Muscle of leg (tissue), 16 donors: ENCODE data around the gene ICAM5. TPM values are rescaled to one million over a fixed set of nuclear protein-coding genes. Genes with fewer than 3 reads are reported as not detected.
"Not testable (repeated sequence)": the region's sequence is repeated elsewhere in the genome, so short reads cannot be mapped to it uniquely, and the experiment has no call there.

Source experiments
- DNase-seq: peaks from one replicate; pipeline ENCODE4 v3.0.0; 2013
- H3K27ac ChIP-seq: one replicate; pipeline ENCODE4 v1.5.1; 2013; ENCODE audit warnings: mild to moderate bottlenecking, low read length, control low read depth
- H3K27me3 ChIP-seq: one replicate; pipeline ENCODE4 v1.6.1; 2013; ENCODE audit warnings: low read length; ENCODE audit not compliant: control insufficient read depth, insufficient read depth
- H3K36me3 ChIP-seq: one replicate; pipeline ENCODE4 v1.6.1; 2013; ENCODE audit warnings: low read length; ENCODE audit not compliant: control insufficient read depth, insufficient read depth
- H3K4me1 ChIP-seq: one replicate; pipeline ENCODE4 v1.6.1; 2013; ENCODE audit warnings: low read length; ENCODE audit not compliant: control insufficient read depth, insufficient read depth
- H3K4me3 ChIP-seq: one replicate; pipeline ENCODE4 v1.5.1; 2013; ENCODE audit warnings: low read length, control low read depth
- H3K9me3 ChIP-seq: replicated peaks from 2 replicates; pipeline ENCODE4 v1.6.1; 2013; ENCODE audit warnings: low read depth, low read length; ENCODE audit not compliant: control insufficient read depth
- WGBS: methylation state at CpG from one replicate; pipeline ENCODE4 v1.1.5; 2013; ENCODE audit warnings: missing lambda C conversion rate; ENCODE audit not compliant: insufficient coverage; 5-methylcytosine and 5-hydroxymethylcytosine counted together
- long read RNA-seq, 11 donors: transcript quantifications; one replicate each; lab custom pipeline, GENCODE V29; 2026
- polyA plus RNA-seq, 8 donors: library from polyadenylated mRNA; unstranded; fragments of 120-200 nt; gene quantifications; one replicate each; pipeline versions ENCODE4 v1.2.1 to v1.2.3, GENCODE V29; 2013; ENCODE audit warnings: inconsistent platforms in 1 of 8, low replicate concordance in 1 of 8; ENCODE audit not compliant: insufficient read length in 8 of 8, insufficient read depth in 1 of 8
- total RNA-seq: library from RNA; stranded (reverse); fragments of 120-200 nt; gene quantifications from one replicate; pipeline ENCODE4 v1.2.4, GENCODE V29; 2013

Gene ICAM5
- total RNA-seq (not detected), polyA plus RNA-seq (under 1 TPM in 6 of 8 donors, not detected in 2; 0.04 to 0.61 (median 0.13) TPM)
- long read RNA-seq, donor 1 = 0 reads
- long read RNA-seq, donor 2 = 0 reads
- long read RNA-seq, donor 3 = 0 reads
- long read RNA-seq, donor 4 = 0 reads
- long read RNA-seq, donor 5 = 0 reads
- long read RNA-seq, donor 6 = 0 reads
- long read RNA-seq, donor 7 = 0 reads
- long read RNA-seq, donor 8 = 0 reads
- long read RNA-seq, donor 9 = 0 reads
- long read RNA-seq, donor 10 = 0 reads
- long read RNA-seq, donor 11 = 0 reads

- peaks cover 62% of the 10 kb centered on the region for H3K4me1 ChIP-seq
- no peaks in the 10 kb centered on the region for H3K9me3 ChIP-seq
- 2% methylated on average over 44 of the region's 45 CpGs for WGBS
- DNase-seq = no peak
- no peaks in the 10 kb centered on the region for H3K36me3 ChIP-seq
- peaks cover 90% of the 10 kb centered on the region for H3K27me3 ChIP-seq
- H3K27ac ChIP-seq = no peak within 1 kb of the TSS
- peak within 1 kb of the TSS; percentile 17 for H3K4me3 ChIP-seq
Observed at GRCh38 chr19:10289836-10290356, at the start of gene ICAM5. Gene ICAM5, plus strand, starts transcription at chr19:10289952. Its CDS starts 92 bp downstream, at chr19:10290044.

- WGBS = 90% methylated on average over 7 of the region's 11 CpGs
- H3K27me3 ChIP-seq, DNase-seq, H3K36me3 ChIP-seq, H3K9me3 ChIP-seq, H3K4me3 ChIP-seq, H3K27ac ChIP-seq: not testable (repeated sequence)
- H3K4me1 ChIP-seq = peaks cover 18% of the 10 kb centered on the region
Observed at GRCh38 chr19:10241826-10242449, 47.8 kb upstream of the ICAM5 start.

- H3K27me3 ChIP-seq = no peaks in the 10 kb centered on the region
- no peaks in the 10 kb centered on the region for H3K9me3 ChIP-seq
- WGBS = 80% methylated on average over 7 of the region's 7 CpGs
- no peak for DNase-seq
- H3K4me3 ChIP-seq = no peak overlapping the region
- H3K27ac ChIP-seq = no peak overlapping the region
- no peaks in the 10 kb centered on the region for H3K36me3 ChIP-seq
- H3K4me1 ChIP-seq = peaks cover 1% of the 10 kb centered on the region
Observed at GRCh38 chr19:10243606-10244005, 46.1 kb upstream of the ICAM5 start.

DNA sequence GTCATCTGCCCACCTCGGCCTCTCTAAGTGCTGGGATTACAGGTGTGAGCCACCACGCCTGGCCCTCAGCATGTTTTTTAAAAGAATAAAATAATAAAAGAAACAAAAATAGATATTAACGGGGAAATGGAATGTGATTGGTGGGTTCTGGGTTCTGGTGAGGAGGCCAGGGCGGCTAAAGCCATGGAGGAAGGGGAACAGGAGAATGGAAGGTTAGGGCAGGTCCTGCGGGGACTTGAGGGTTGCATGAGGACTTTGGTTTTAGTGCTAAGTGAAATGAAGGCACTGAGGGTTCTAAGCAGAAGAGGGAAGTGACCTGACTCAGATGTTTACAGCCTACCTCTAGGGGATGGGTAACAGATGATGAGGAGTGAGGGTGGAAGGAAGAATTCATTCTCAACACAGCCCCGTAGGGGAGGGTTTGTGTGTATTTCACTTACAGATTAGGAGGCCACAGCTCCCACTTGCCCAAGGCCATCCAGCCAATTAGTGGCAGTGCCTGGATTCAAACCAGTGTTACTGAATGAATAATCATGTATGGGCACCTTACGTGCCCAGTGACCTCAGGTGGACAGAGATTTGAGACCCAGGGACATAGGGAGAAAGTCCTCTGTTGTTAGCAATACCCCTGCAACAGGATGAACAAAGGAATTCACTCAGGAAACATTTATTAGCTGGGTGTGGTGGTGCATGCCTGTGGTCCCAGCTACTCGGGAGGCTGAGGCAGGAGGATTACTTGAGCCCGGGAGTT, 44.4 kb upstream of the ICAM5 start:
- H3K36me3 ChIP-seq = no peaks in the 10 kb centered on the region
- no peaks in the 10 kb centered on the region for H3K9me3 ChIP-seq
- peaks cover 5% of the 10 kb centered on the region for H3K4me1 ChIP-seq
- no peak for DNase-seq
- 73% methylated on average over 5 of the region's 9 CpGs for WGBS
- no peaks in the 10 kb centered on the region for H3K27me3 ChIP-seq
- H3K27ac ChIP-seq = no peak overlapping the region
- H3K4me3 ChIP-seq = no peak overlapping the region

GRCh38 chr19:10246511-10246910, 43.2 kb upstream of the ICAM5 start:
- no peaks in the 10 kb centered on the region for H3K9me3 ChIP-seq
- H3K27ac ChIP-seq = no peak overlapping the region
- H3K36me3 ChIP-seq = no peaks in the 10 kb centered on the region
- no peak for DNase-seq
- H3K4me3 ChIP-seq = no peak overlapping the region
- WGBS = 100% methylated on average over 1 of the region's 6 CpGs
- no peaks in the 10 kb centered on the region for H3K27me3 ChIP-seq
- H3K4me1 ChIP-seq = peaks cover 11% of the 10 kb centered on the region

GRCh38 chr19:10251792-10252694, 37.7 kb upstream of the ICAM5 start, which contains the start of gene MRPL4:
Gene MRPL4, plus strand, starts transcription at chr19:10252214. Its CDS starts 40 bp downstream, at chr19:10252254.
- H3K4me1 ChIP-seq = peaks cover 18% of the 10 kb centered on the region
- H3K27me3 ChIP-seq = no peaks in the 10 kb centered on the region
- H3K36me3 ChIP-seq = peaks cover 33% of the 10 kb centered on the region
- peak; percentile 100 for DNase-seq
- H3K4me3 ChIP-seq = peak within 1 kb of the TSS; percentile 71
- WGBS = under 1% methylated on average over 77 of the region's 77 CpGs
- H3K9me3 ChIP-seq = no peaks in the 10 kb centered on the region
- peak within 1 kb of the TSS; percentile 82 for H3K27ac ChIP-seq

DNA sequence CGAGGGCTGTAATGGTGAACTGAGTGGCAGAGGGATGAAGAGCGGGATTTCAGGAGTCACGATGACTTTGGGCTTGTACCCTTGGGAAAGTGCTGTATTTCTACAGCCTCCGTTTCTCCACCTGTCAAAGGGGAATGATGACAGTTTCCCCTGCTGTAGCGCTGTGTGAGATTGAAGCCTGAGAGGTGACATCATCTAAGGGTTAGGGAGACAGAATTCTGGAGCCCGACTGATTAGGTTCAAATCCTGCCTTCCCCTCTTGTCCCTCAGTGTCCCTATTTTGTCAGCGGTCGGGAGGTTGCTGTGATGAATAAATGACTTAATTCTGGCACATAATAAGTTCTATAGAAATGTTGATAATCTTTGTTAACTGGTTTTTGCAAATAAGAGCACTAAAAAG, 37.0 kb upstream of the ICAM5 start:
- no peaks in the 10 kb centered on the region for H3K27me3 ChIP-seq
- H3K9me3 ChIP-seq = no peaks in the 10 kb centered on the region
- peak overlapping the region; percentile 71 for H3K4me3 ChIP-seq
- H3K27ac ChIP-seq = no peak overlapping the region
- no peak for DNase-seq
- peaks cover 39% of the 10 kb centered on the region for H3K36me3 ChIP-seq
- peaks cover 18% of the 10 kb centered on the region for H3K4me1 ChIP-seq
- no CpG with 5 or more reads among the region's 8 CpGs for WGBS

- Histone ChIP-seq H3K4me3 (no peak overlapping the region), H3K9me3 (no peaks in the 10 kb centered on the region), H3K27ac (no peak overlapping the region), H3K36me3 (peaks cover 53% of the 10 kb centered on the region), H3K27me3 (no peaks in the 10 kb centered on the region), H3K4me1 (peaks cover 19% of the 10 kb centered on the region)
- 93% methylated on average over 3 of the region's 3 CpGs for WGBS
- DNase-seq = no peak
Observed at GRCh38 chr19:10254244-10254643, 35.5 kb upstream of the ICAM5 start.

- WGBS = 94% methylated on average over 2 of the region's 2 CpGs
- peaks cover 60% of the 10 kb centered on the region for H3K36me3 ChIP-seq
- H3K4me1 ChIP-seq = peaks cover 15% of the 10 kb centered on the region
Observed at GRCh38 chr19:10255358-10255757, 34.4 kb upstream of the ICAM5 start.

More at GRCh38 chr19:10255358-10255757, 34.4 kb upstream of the ICAM5 start:
- no peak overlapping the region for H3K27ac ChIP-seq
- no peaks in the 10 kb centered on the region for H3K27me3 ChIP-seq
- H3K4me3 ChIP-seq = no peak overlapping the region
- H3K9me3 ChIP-seq = no peaks in the 10 kb centered on the region
- no peak for DNase-seq
